Liver (tissue), 9 donors: ENCODE data around the gene CD300E. TPM values are rescaled to one million over a fixed set of nuclear protein-coding genes. Genes with fewer than 3 reads are reported as not detected.

Experiments used
- DNase-seq: peaks from one replicate; pipeline ENCODE4 v3.0.0-alpha.2; 2017; ENCODE audit warnings: low spot score
- H3K27ac ChIP-seq, 2 donors: one replicate each; pipeline ENCODE4 v1.7.0; 2013; ENCODE audit warnings: inconsistent platforms in 2 of 2, low read length in 2 of 2, control low read depth in 1 of 2, low read depth in 1 of 2, mild to moderate bottlenecking in 1 of 2
- H3K27me3 ChIP-seq, 4 donors: one replicate each; pipeline versions ENCODE4 v1.6.1 to v1.7.0; 2013; ENCODE audit warnings: low read length in 3 of 4, inconsistent platforms in 1 of 4, mild to moderate bottlenecking in 1 of 4, moderate library complexity in 1 of 4; ENCODE audit not compliant: control insufficient read depth in 4 of 4, insufficient read depth in 4 of 4
- H3K36me3 ChIP-seq, 4 donors: one replicate each; pipeline versions ENCODE4 v1.6.1 to v1.7.0; 2013; ENCODE audit warnings: low read length in 3 of 4, mild to moderate bottlenecking in 3 of 4, low read depth in 1 of 4, moderate library complexity in 1 of 4; ENCODE audit not compliant: control insufficient read depth in 4 of 4, insufficient read depth in 3 of 4
- H3K4me1 ChIP-seq, 4 donors: one replicate each; pipeline versions ENCODE4 v1.6.1 to v1.7.0; 2013; ENCODE audit warnings: low read length in 3 of 4, mild to moderate bottlenecking in 3 of 4, moderate library complexity in 1 of 4; ENCODE audit not compliant: control insufficient read depth in 4 of 4, insufficient read depth in 4 of 4
- H3K4me3 ChIP-seq, 3 donors: one replicate each; pipeline versions ENCODE4 v1.6.1 to v1.7.0; 2013; ENCODE audit warnings: low read length in 3 of 3, control low read depth in 1 of 3, low read depth in 1 of 3, mild to moderate bottlenecking in 1 of 3
- H3K9ac ChIP-seq, 2 donors: one replicate each; pipeline ENCODE4 v1.7.0; 2013; ENCODE audit warnings: low read length in 2 of 2, mild to moderate bottlenecking in 2 of 2, moderate library complexity in 2 of 2, control low read depth in 1 of 2, low read depth in 1 of 2
- H3K9me3 ChIP-seq, 4 donors: one replicate each; pipeline versions ENCODE4 v1.6.1 to v1.7.0; 2013; ENCODE audit warnings: low read length in 3 of 4; ENCODE audit not compliant: control insufficient read depth in 4 of 4
- ATF3 ChIP-seq: IDR thresholded peaks from 2 replicates; pipeline ENCODE4 v1.6.1; 2016; ENCODE audit warnings: antibody characterized with exemption
- EGR1 ChIP-seq, 2 donors: IDR thresholded peaks; 2 replicates each; pipeline ENCODE4 v1.6.1; 2016 to 2018; ENCODE audit warnings: antibody characterized with exemption in 2 of 2, low read depth in 2 of 2
- FOXA1 ChIP-seq: IDR thresholded peaks from 2 replicates; pipeline ENCODE4 v1.6.1; 2016; ENCODE audit warnings: antibody characterized with exemption
- FOXA2 ChIP-seq: IDR thresholded peaks from 2 replicates; pipeline ENCODE4 v1.6.1; 2016; ENCODE audit warnings: antibody characterized with exemption
- GABPA ChIP-seq, 2 donors: IDR thresholded peaks in 1 of 2; conservative IDR thresholded peaks in 1 of 2; 2 replicates each; pipeline ENCODE4 v1.6.1; 2016; ENCODE audit warnings: antibody characterized with exemption in 2 of 2, mild to moderate bottlenecking in 1 of 2, moderate library complexity in 1 of 2
- HNF4A ChIP-seq, 2 donors: conservative IDR thresholded peaks; 2 replicates each; pipeline ENCODE4 v1.6.1; 2016; ENCODE audit warnings: antibody characterized with exemption in 2 of 2, mild to moderate bottlenecking in 2 of 2
- HNF4G ChIP-seq: IDR thresholded peaks from 2 replicates; pipeline ENCODE4 v1.6.1; 2016; ENCODE audit warnings: antibody characterized with exemption
- JUND ChIP-seq, 2 donors: IDR thresholded peaks; 2 replicates each; pipeline ENCODE4 v1.6.1; 2016; ENCODE audit warnings: antibody characterized with exemption in 2 of 2
- MAX ChIP-seq: IDR thresholded peaks from 2 replicates; pipeline ENCODE4 v1.6.1; 2016; ENCODE audit warnings: antibody characterized with exemption
- NR2F2 ChIP-seq: IDR thresholded peaks from 2 replicates; pipeline ENCODE4 v1.6.1; 2016; ENCODE audit warnings: antibody characterized with exemption
- RAD21 ChIP-seq, 2 donors: IDR thresholded peaks; 2 replicates each; pipeline ENCODE4 v1.6.1; 2016; ENCODE audit warnings: antibody characterized with exemption in 2 of 2, mild to moderate bottlenecking in 2 of 2
- REST ChIP-seq: IDR thresholded peaks from 2 replicates; pipeline ENCODE4 v1.6.1; 2016; ENCODE audit warnings: antibody characterized with exemption, mild to moderate bottlenecking
- RXRA ChIP-seq, 2 donors: IDR thresholded peaks; 2 replicates each; pipeline ENCODE4 v1.6.1; 2017 to 2018; ENCODE audit warnings: antibody characterized with exemption in 2 of 2, mild to moderate bottlenecking in 1 of 2
- SP1 ChIP-seq: IDR thresholded peaks from 2 replicates; pipeline ENCODE4 v1.6.1; 2018; ENCODE audit warnings: antibody characterized with exemption, mild to moderate bottlenecking
- TAF1 ChIP-seq: conservative IDR thresholded peaks from 2 replicates; pipeline ENCODE4 v1.6.1; 2016; ENCODE audit warnings: antibody characterized with exemption, mild to moderate bottlenecking
- YY1 ChIP-seq: IDR thresholded peaks from 2 replicates; pipeline ENCODE4 v1.6.1; 2016; ENCODE audit warnings: antibody characterized with exemption, mild to moderate bottlenecking
- ZBTB33 ChIP-seq: IDR thresholded peaks from 2 replicates; pipeline ENCODE4 v1.6.1; 2016; ENCODE audit warnings: antibody characterized with exemption
- WGBS: extraction: QIAGEN DNeasy Blood & Tissue Kit; methylation state at CpG from one replicate; pipeline ENCODE4 v1.1.7; 2013; 5-methylcytosine and 5-hydroxymethylcytosine counted together
- polyA plus RNA-seq, 2 donors: library from polyadenylated mRNA; stranded (reverse) in 1 of 2; unstranded in 1 of 2; fragments of 200-250 nt in 1 of 2; fragments of >200 nt in 1 of 2; fragmentation: Nextera tagmentation in 1 of 2; extraction: Ambion mirVana in 1 of 2; gene quantifications; one replicate each; pipeline versions ENCODE4 v1.2.1 to v1.2.3, GENCODE V29; 2013 to 2015
- total RNA-seq, 2 donors: library from RNA; depleted of rRNA; stranded (reverse); fragments of >200 nt; gene quantifications; one replicate each; pipeline ENCODE4 v1.2.3, GENCODE V29; 2014
- donor health status: healthy.
- donor health status: healthy.
- donor health status: healthy.
- donor health status: healthy.
- donor health status: healthy.

The CD300E gene
- total and polyA plus RNA-seq, 4 donors: 0.07 to 0.75 (median 0.34) TPM

GRCh38 chr17:74641958-74642298 is 18.4 kb upstream of the CD300E start:
- H3K27me3 ChIP-seq: peaks cover 0 to 7% (median 1%) of the 10 kb centered on the region in 4 donors
- TF ChIP-seq RAD21 (IDR thresholded peaks at IDR 0.05): no peak
- no peak for TF ChIP-seq JUND (IDR thresholded peaks at IDR 0.05)
- TF ChIP-seq MAX: no peak
- no peak for TF ChIP-seq HNF4G
- no peak for TF ChIP-seq ZBTB33
- TF ChIP-seq GABPA (IDR thresholded peaks at IDR 0.05 in 1 of 2, conservative IDR thresholded peaks at IDR 0.05 in 1 of 2): no peak
- TF ChIP-seq TAF1: no peak
- TF ChIP-seq FOXA1: no peak
- TF ChIP-seq NR2F2: no peak
- TF ChIP-seq EGR1 (IDR thresholded peaks at IDR 0.05; ENCODE audit: low read depth in 2 of 2): no peak
- no peak for TF ChIP-seq REST
- 78% methylated on average over 2 of the region's 2 CpGs for WGBS
- H3K9ac ChIP-seq: no peak overlapping the region
- no peak for DNase-seq
- no peaks in the 10 kb centered on the region for H3K9me3 ChIP-seq
- H3K27ac ChIP-seq: no peak overlapping the region
- H3K4me3 ChIP-seq: no peak overlapping the region
- H3K36me3 ChIP-seq: no peaks in the 10 kb centered on the region
- no peaks in the 10 kb centered on the region for H3K4me1 ChIP-seq

GRCh38 chr17:74641224-74641957 is 17.9 kb upstream of the CD300E start:
- H3K9ac ChIP-seq: no peak overlapping the region
- peaks cover 0 to 7% (median 1%) of the 10 kb centered on the region in 4 donors for H3K27me3 ChIP-seq
- H3K4me3 ChIP-seq: no peak overlapping the region
- H3K9me3 ChIP-seq: no peaks in the 10 kb centered on the region
- H3K36me3 ChIP-seq: no peaks in the 10 kb centered on the region
- H3K27ac ChIP-seq: no peak overlapping the region
- no peak for DNase-seq
- H3K4me1 ChIP-seq: no peaks in the 10 kb centered on the region
- WGBS: 69% methylated on average over 6 of the region's 6 CpGs
- TF ChIP-seq TAF1: no peak
- no peak for TF ChIP-seq SP1
- TF ChIP-seq FOXA2: no peak
- no peak for TF ChIP-seq EGR1 (IDR thresholded peaks at IDR 0.05; ENCODE audit: low read depth in 2 of 2)
- no peak for TF ChIP-seq JUND (IDR thresholded peaks at IDR 0.05)
- no peak for TF ChIP-seq NR2F2
- TF ChIP-seq HNF4A (conservative IDR thresholded peaks at IDR 0.05): no peak
- no peak for TF ChIP-seq FOXA1
- TF ChIP-seq YY1: no peak
- TF ChIP-seq RXRA (IDR thresholded peaks at IDR 0.05): no peak
- no peak for TF ChIP-seq ATF3
- no peak for TF ChIP-seq REST
- no peak for TF ChIP-seq ZBTB33
- TF ChIP-seq MAX: no peak
- TF ChIP-seq HNF4G: no peak
